OCI-LY1 (cell line): ENCODE results near the gene MMP21.

Source experiments
- H2AFZ ChIP-seq: fragments of 200-600 bp; sonication (generic), shearing (Covaris generic); 2 replicates; pipeline ENCODE4 v1.6.0; 2014; ENCODE audit warnings: antibody characterized with exemption, mild to moderate bottlenecking, low read length
- H3F3A ChIP-seq: fragments of 200-600 bp; sonication (generic), shearing (Covaris generic); 2 replicates; pipeline ENCODE4 v1.6.0; 2014; ENCODE audit warnings: mild to moderate bottlenecking, antibody characterized with exemption, low read length, moderate library complexity; ENCODE audit not compliant: insufficient read depth
- H3K27ac ChIP-seq: fragments of 200-600 bp; sonication (generic); 2 replicates; pipeline ENCODE4 v1.5.1; 2014; ENCODE audit warnings: low read length, mixed run types, mild to moderate bottlenecking, low read depth; ENCODE audit not compliant: poor library complexity, severe bottlenecking
- H3K27me3 ChIP-seq: fragments of 200-600 bp; sonication (generic); 2 replicates; pipeline ENCODE4 v1.6.0; 2014; ENCODE audit warnings: antibody characterized with exemption, mild to moderate bottlenecking, low read length, moderate library complexity; ENCODE audit not compliant: insufficient read depth
- H3K36me3 ChIP-seq: fragments of 200-600 bp; sonication (generic); 2 replicates; pipeline ENCODE4 v1.6.1; 2014; ENCODE audit warnings: mild to moderate bottlenecking, antibody characterized with exemption, low read length, moderate library complexity, mixed read lengths; ENCODE audit not compliant: insufficient read depth
- H3K4me1 ChIP-seq: fragments of 200-600 bp; sonication (generic); 2 replicates; pipeline ENCODE4 v1.5.1; 2014; ENCODE audit warnings: mild to moderate bottlenecking, low read length, moderate library complexity; ENCODE audit not compliant: insufficient read depth, severe bottlenecking
- H3K4me2 ChIP-seq: fragments of 200-600 bp; sonication (generic), shearing (Covaris generic); 2 replicates; pipeline ENCODE4 v1.6.1; 2014; ENCODE audit warnings: low read length
- H3K4me3 ChIP-seq: fragments of 200-600 bp; sonication (generic); 2 replicates; pipeline ENCODE4 v1.5.1; 2014; ENCODE audit warnings: low read length, low read depth, mild to moderate bottlenecking, mixed read lengths; ENCODE audit not compliant: poor library complexity, severe bottlenecking
- H3K79me2 ChIP-seq: fragments of 200-600 bp; shearing (Covaris generic); 2 replicates; pipeline ENCODE4 v1.6.1; 2016; ENCODE audit warnings: mixed run types, low read length, mixed read lengths; ENCODE audit not compliant: insufficient read depth
- H3K9ac ChIP-seq: fragments of 200-600 bp; sonication (generic), shearing (Covaris generic); 2 replicates; pipeline ENCODE4 v1.6.1; 2014; ENCODE audit warnings: mild to moderate bottlenecking, low read length, mixed read lengths
- H3K9me2 ChIP-seq: fragments of 200-600 bp; sonication (generic), shearing (Covaris generic); 2 replicates; pipeline ENCODE4 v1.6.1; 2014; ENCODE audit warnings: low read depth, mild to moderate bottlenecking, low read length, mixed read lengths
- H3K9me3 ChIP-seq: fragments of 200-600 bp; shearing (Covaris generic); 2 replicates; pipeline ENCODE4 v1.6.1; 2014; ENCODE audit warnings: low read length, mixed read lengths
- H4K20me1 ChIP-seq: fragments of 200-600 bp; sonication (generic), shearing (Covaris generic); 2 replicates; pipeline ENCODE4 v1.6.0; 2016; ENCODE audit warnings: mild to moderate bottlenecking, low read length; ENCODE audit not compliant: insufficient read depth
- EZH2 ChIP-seq: fragments of 200-600 bp; sonication (generic), shearing (Covaris generic); IDR thresholded peaks from 2 replicates; pipeline ENCODE4 v1.8.0; 2017; ENCODE audit warnings: borderline replicate concordance, mixed run types, mild to moderate bottlenecking, antibody characterized with exemption, low read length, moderate library complexity, mixed read lengths
- TF ChIP-seq, protein P1 (sequence below): fragments of 200-600 bp; sonication (generic), shearing (Covaris generic); IDR thresholded peaks from 2 replicates; pipeline ENCODE4 v1.5.1; 2017; ENCODE audit warnings: mild to moderate bottlenecking, antibody characterized with exemption, low read length, moderate library complexity, mixed read lengths

Gene MMP21

DNA sequence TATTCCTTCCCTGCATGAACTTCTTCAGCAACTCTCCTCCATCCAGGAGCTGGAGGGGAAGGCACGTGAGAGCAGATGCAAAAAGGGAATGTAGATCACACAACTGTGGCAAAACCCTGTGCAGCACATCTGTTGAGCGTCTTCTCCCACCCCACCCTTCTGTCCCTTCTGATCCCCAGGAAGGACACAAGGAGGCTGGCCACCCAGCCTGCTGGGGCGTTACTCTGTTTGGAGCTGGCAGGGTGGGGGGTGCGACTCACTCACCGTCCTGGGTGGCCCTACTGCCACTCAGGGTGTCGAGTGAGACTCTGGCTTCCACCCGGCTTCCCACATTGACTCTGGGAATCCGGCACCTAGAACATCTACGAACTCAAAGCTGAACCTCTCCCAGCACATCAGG lies 10.2 kb upstream of the MMP21 start:
- Histone ChIP-seq H3K9me3 (no peaks in the 10 kb centered on the region), H3K27ac (no peak overlapping the region), H2AFZ (no peak overlapping the region), H3K36me3 (peaks cover 7% of the 10 kb centered on the region; the same call in 1 of the 2 replicates), H3K4me2 (no peak overlapping the region), H3K4me3 (no peak overlapping the region), H3K4me1 (no peaks in the 10 kb centered on the region), H3F3A (no peaks in the 10 kb centered on the region), H3K27me3 (no peaks in the 10 kb centered on the region), H3K9ac (no peak overlapping the region), H3K9me2 (no peaks in the 10 kb centered on the region), H3K79me2 (no peaks in the 10 kb centered on the region), H4K20me1 (no peaks in the 10 kb centered on the region)
- TF ChIP-seq EZH2: no peak
- TF ChIP-seq, protein P1, sequence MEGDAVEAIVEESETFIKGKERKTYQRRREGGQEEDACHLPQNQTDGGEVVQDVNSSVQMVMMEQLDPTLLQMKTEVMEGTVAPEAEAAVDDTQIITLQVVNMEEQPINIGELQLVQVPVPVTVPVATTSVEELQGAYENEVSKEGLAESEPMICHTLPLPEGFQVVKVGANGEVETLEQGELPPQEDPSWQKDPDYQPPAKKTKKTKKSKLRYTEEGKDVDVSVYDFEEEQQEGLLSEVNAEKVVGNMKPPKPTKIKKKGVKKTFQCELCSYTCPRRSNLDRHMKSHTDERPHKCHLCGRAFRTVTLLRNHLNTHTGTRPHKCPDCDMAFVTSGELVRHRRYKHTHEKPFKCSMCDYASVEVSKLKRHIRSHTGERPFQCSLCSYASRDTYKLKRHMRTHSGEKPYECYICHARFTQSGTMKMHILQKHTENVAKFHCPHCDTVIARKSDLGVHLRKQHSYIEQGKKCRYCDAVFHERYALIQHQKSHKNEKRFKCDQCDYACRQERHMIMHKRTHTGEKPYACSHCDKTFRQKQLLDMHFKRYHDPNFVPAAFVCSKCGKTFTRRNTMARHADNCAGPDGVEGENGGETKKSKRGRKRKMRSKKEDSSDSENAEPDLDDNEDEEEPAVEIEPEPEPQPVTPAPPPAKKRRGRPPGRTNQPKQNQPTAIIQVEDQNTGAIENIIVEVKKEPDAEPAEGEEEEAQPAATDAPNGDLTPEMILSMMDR: no peak

DNA sequence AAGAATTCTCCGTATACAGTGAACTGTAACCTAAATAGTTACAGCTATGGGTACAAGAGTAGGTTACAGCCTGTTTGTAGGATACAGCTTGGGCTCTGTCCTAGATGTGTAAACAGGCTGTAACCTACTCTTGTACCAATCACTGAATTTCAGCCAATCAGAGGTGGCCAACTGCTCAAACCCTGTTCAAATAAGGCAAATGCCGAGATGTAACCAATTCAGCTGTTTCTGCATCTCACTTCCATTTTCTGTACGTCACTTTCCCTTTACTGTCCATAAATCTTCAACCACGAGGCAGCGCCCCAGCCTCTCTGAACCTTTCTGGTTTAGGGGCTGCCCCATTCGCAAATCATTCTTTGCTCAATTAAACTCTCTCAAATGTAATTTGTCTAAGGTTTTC lies 8.3 kb upstream of the MMP21 start:
- H3K36me3 ChIP-seq: peaks cover 3% of the 10 kb centered on the region; the same call in 1 of the 2 replicates
- H2AFZ ChIP-seq: no peak overlapping the region
- no peaks in the 10 kb centered on the region for H3K27me3 ChIP-seq
- TF ChIP-seq EZH2: no peak
- TF ChIP-seq, protein P1: no peak
- no peaks in the 10 kb centered on the region for H3F3A ChIP-seq
- H3K4me1 ChIP-seq: no peaks in the 10 kb centered on the region
- no peaks in the 10 kb centered on the region for H3K9me3 ChIP-seq
- H3K27ac ChIP-seq: no peak overlapping the region
- no peak overlapping the region for H3K4me3 ChIP-seq
- no peaks in the 10 kb centered on the region for H4K20me1 ChIP-seq
- no peaks in the 10 kb centered on the region for H3K79me2 ChIP-seq
- no peaks in the 10 kb centered on the region for H3K9me2 ChIP-seq
- H3K9ac ChIP-seq: no peak overlapping the region
- no peak overlapping the region for H3K4me2 ChIP-seq

DNA sequence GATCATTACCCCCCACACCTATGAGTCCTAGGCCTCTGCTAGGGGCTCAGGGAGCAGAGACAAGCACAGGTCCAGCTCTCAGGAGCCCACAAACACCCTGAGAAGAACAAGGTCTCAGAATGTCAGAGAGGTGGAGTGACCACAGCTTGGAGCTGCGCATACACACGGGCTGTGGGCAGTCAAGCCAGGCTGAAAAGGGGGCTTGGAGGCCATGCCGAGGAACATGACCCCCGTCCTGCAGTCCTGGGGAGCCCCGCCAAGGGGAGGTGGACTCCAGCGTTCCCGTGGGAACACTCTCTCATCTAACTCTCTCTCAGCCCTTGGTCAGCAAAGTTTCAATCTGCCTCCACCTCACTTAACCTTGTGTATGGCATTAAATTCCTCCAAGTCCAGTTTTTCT lies 7.8 kb upstream of the MMP21 start:
- H3K4me3 ChIP-seq: no peak overlapping the region
- H3K79me2 ChIP-seq: no peaks in the 10 kb centered on the region
- TF ChIP-seq, protein P1: no peak
- TF ChIP-seq EZH2: no peak

More for the DNA sequence above, 7.8 kb upstream of the MMP21 start:
- no peaks in the 10 kb centered on the region; the same call in 1 of the 2 replicates for H3K36me3 ChIP-seq
- no peaks in the 10 kb centered on the region for H3K4me1 ChIP-seq
- no peak overlapping the region for H3K9ac ChIP-seq
- no peaks in the 10 kb centered on the region for H4K20me1 ChIP-seq
- no peaks in the 10 kb centered on the region for H3K27me3 ChIP-seq
- H3K27ac ChIP-seq: no peak overlapping the region
- H2AFZ ChIP-seq: no peak overlapping the region
- H3F3A ChIP-seq: no peaks in the 10 kb centered on the region
- no peaks in the 10 kb centered on the region for H3K9me3 ChIP-seq
- no peak overlapping the region for H3K4me2 ChIP-seq
- no peaks in the 10 kb centered on the region for H3K9me2 ChIP-seq
